ENCODE measurements around the gene SESN1. TPM values are rescaled to one million over a fixed set of nuclear protein-coding genes. Genes with fewer than 3 reads are reported as not detected.
"Not testable (repeated sequence)": the region's sequence is repeated elsewhere in the genome, so short reads cannot be mapped to it uniquely, and the experiment has no call there.

The SESN1 gene
- total RNA-seq, 2 experiments from 2014 or later, result 10.8 to 13.8 TPM

GRCh38 chr6:108982154-108983113 is 112.2 kb downstream of the SESN1 start:
- intact Hi-C loops (cut with micrococcal nuclease; ENCODE audit: unreplicated experiment), result no loop called here
- no TSS peak for BruUV-seq (replicated peaks)

GRCh38 chr6:108978638-108979037 is 116.0 kb downstream of the SESN1 start:
- H3K79me2 ChIP-seq (ENCODE audit: insufficient read depth, low read depth, low read length); H3K9me3 ChIP-seq (ENCODE audit: low read length); POLR2A ChIA-PET; H3K4me2 ChIP-seq (ENCODE audit: low read length); intact Hi-C loops (cut with micrococcal nuclease; ENCODE audit: unreplicated experiment); H3K36me3 ChIP-seq (ENCODE audit: insufficient read depth, low read length); H4K20me1 ChIP-seq (ENCODE audit: insufficient read depth, low read length); DNase-seq (ENCODE audit: low spot score); CTCF ChIA-PET (ENCODE audit: unreplicated experiment); BruUV-seq (replicated peaks); H2AFZ ChIP-seq (ENCODE audit: low read length); H3K4me1 ChIP-seq (ENCODE audit: insufficient read depth, low read length, poor library complexity, severe bottlenecking); H3K9me2 ChIP-seq (ENCODE audit: insufficient read depth, low read length); H3K27ac ChIP-seq (ENCODE audit: low read depth, low read length, poor library complexity, severe bottlenecking); H3K4me3 ChIP-seq (ENCODE audit: low read depth, low read length, poor library complexity, severe bottlenecking): not testable (repeated sequence)

More at GRCh38 chr6:108982154-108983113, 112.2 kb downstream of the SESN1 start:
- no peak overlapping the region for H3K4me2 ChIP-seq (ENCODE audit: low read length)
- POLR2A ChIA-PET, result interaction anchor here (0.7 kb wide), 1 partner anchor 46 kb away, joined by 7 read pairs; no protein-coding TSS in a partner anchor
- H2AFZ ChIP-seq (ENCODE audit: low read length), result no peak overlapping the region
- no peaks in the 10 kb centered on the region for H3K36me3 ChIP-seq (ENCODE audit: insufficient read depth, low read length)
- CTCF ChIA-PET (ENCODE audit: unreplicated experiment), result no interaction called here
- no peaks in the 10 kb centered on the region for H4K20me1 ChIP-seq (ENCODE audit: insufficient read depth, low read length)
- no peaks in the 10 kb centered on the region for H3K9me2 ChIP-seq (ENCODE audit: insufficient read depth, low read length)
- H3K4me1 ChIP-seq (ENCODE audit: insufficient read depth, low read length, poor library complexity, severe bottlenecking), result no peaks in the 10 kb centered on the region
- no peak for DNase-seq (ENCODE audit: low spot score)
- no peak for TF ChIP-seq CTCF (conservative IDR thresholded peaks at IDR 0.05; ENCODE audit: low read length)
- H3K79me2 ChIP-seq (ENCODE audit: insufficient read depth, low read depth, low read length), result no peaks in the 10 kb centered on the region
- no peak overlapping the region for H3K27ac ChIP-seq (ENCODE audit: low read depth, low read length, poor library complexity, severe bottlenecking)
- H3K4me3 ChIP-seq (ENCODE audit: low read depth, low read length, poor library complexity, severe bottlenecking), result no peak overlapping the region
- no peaks in the 10 kb centered on the region for H3K9me3 ChIP-seq (ENCODE audit: low read length)

- H3K4me2 ChIP-seq (ENCODE audit: low read length), result no peak overlapping the region
- CTCF ChIA-PET (ENCODE audit: unreplicated experiment), result no interaction called here
- BruUV-seq (replicated peaks), result no TSS peak
- H3K36me3 ChIP-seq (ENCODE audit: insufficient read depth, low read length), result no peaks in the 10 kb centered on the region
- no peaks in the 10 kb centered on the region for H3K79me2 ChIP-seq (ENCODE audit: insufficient read depth, low read depth, low read length)
- DNase-seq (ENCODE audit: low spot score), result no peak
- POLR2A ChIA-PET, result interaction anchor here (0.9 kb wide), 1 partner anchor 22 kb away, joined by 3 read pairs; no protein-coding TSS in a partner anchor
- no peaks in the 10 kb centered on the region for H3K4me1 ChIP-seq (ENCODE audit: insufficient read depth, low read length, poor library complexity, severe bottlenecking)
- no peak overlapping the region for H2AFZ ChIP-seq (ENCODE audit: low read length)
- TF ChIP-seq EZH2phosphoT487 (IDR thresholded peaks at IDR 0.05; ENCODE audit: borderline replicate concordance, low read depth, low read length) (no peak), CTCF (conservative IDR thresholded peaks at IDR 0.05; ENCODE audit: low read length) (no peak)
- H3K4me3 ChIP-seq (ENCODE audit: low read depth, low read length, poor library complexity, severe bottlenecking), result no peak overlapping the region
- intact Hi-C loops (cut with micrococcal nuclease; ENCODE audit: unreplicated experiment), result no loop called here
- no peaks in the 10 kb centered on the region for H3K9me2 ChIP-seq (ENCODE audit: insufficient read depth, low read length)
- no peaks in the 10 kb centered on the region for H4K20me1 ChIP-seq (ENCODE audit: insufficient read depth, low read length)
- no peak overlapping the region for H3K27ac ChIP-seq (ENCODE audit: low read depth, low read length, poor library complexity, severe bottlenecking)
- H3K9me3 ChIP-seq (ENCODE audit: low read length), result no peaks in the 10 kb centered on the region
Measured at GRCh38 chr6:108974201-108974600, 120.4 kb downstream of the SESN1 start.

Data from OCI-LY7 (cell line).